ENCODE results near the gene POU2AF1.
A peak's percentile ranks its signal among the peaks of the same experiment; 100 is the strongest.

POU2AF1 gene

GRCh38 chr11:111416231-111416960 lies 37.3 kb upstream of the POU2AF1 start:
- H3K4me3 ChIP-seq (ENCODE audit: low read depth, low read length) = peak overlapping the region; percentile 22; the same call in 1 of the 2 replicates
- no peak for TF ChIP-seq CTCF (IDR thresholded peaks at IDR 0.05; ENCODE audit: low read depth, low read length, missing control alignments)
- no peak for DNase-seq (ENCODE audit: low read depth)

GRCh38 chr11:111414936-111415335 lies 35.9 kb upstream of the POU2AF1 start:
- no peak overlapping the region; the same call in 1 of the 2 replicates for H3K4me3 ChIP-seq (ENCODE audit: low read depth, low read length)
- no peak for TF ChIP-seq CTCF (IDR thresholded peaks at IDR 0.05; ENCODE audit: low read depth, low read length, missing control alignments)
- no peak for DNase-seq (ENCODE audit: low read depth)

- TF ChIP-seq CTCF (IDR thresholded peaks at IDR 0.05; ENCODE audit: low read depth, low read length, missing control alignments) = no peak
- peak; percentile 88 for DNase-seq (ENCODE audit: low read depth)
- peak overlapping the region; percentile 7; the same call in 1 of the 2 replicates for H3K4me3 ChIP-seq (ENCODE audit: low read depth, low read length)
Measured at GRCh38 chr11:111414267-111414931, 35.3 kb upstream of the POU2AF1 start.

- DNase-seq (ENCODE audit: low read depth) = no peak
- no peak for TF ChIP-seq CTCF (IDR thresholded peaks at IDR 0.05; ENCODE audit: low read depth, low read length, missing control alignments)
- H3K4me3 ChIP-seq (ENCODE audit: low read depth, low read length) = no peak overlapping the region; the same call in 1 of the 2 replicates
Measured at GRCh38 chr11:111413849-111414248, 34.8 kb upstream of the POU2AF1 start.

GRCh38 chr11:111412293-111412692 lies 33.2 kb upstream of the POU2AF1 start:
- TF ChIP-seq CTCF (IDR thresholded peaks at IDR 0.05; ENCODE audit: low read depth, low read length, missing control alignments) = no peak
- H3K4me3 ChIP-seq (ENCODE audit: low read depth, low read length) = no peak overlapping the region
- DNase-seq (ENCODE audit: low read depth) = no peak

GRCh38 chr11:111411456-111411855 lies 32.4 kb upstream of the POU2AF1 start:
- TF ChIP-seq CTCF (IDR thresholded peaks at IDR 0.05; ENCODE audit: low read depth, low read length, missing control alignments) = no peak
- DNase-seq (ENCODE audit: low read depth) = no peak
- no peak overlapping the region for H3K4me3 ChIP-seq (ENCODE audit: low read depth, low read length)
